Measurements from ENCODE around the gene SLC36A4.

Gene SLC36A4

GRCh38 chr11:93133488-93134109 lies 64.2 kb downstream of the SLC36A4 start:
- no peak for DNase-seq (ENCODE audit: insufficient read length, low spot score)
- TF ChIP-seq POLR2A (IDR thresholded peaks at IDR 0.05; ENCODE audit: low read depth, low read length) = no peak
- no peak for TF ChIP-seq SPI1 (IDR thresholded peaks at IDR 0.05; ENCODE audit: low read depth, low read length)
- no peak for FAIRE-seq

GRCh38 chr11:93132836-93133235 lies 65.0 kb downstream of the SLC36A4 start:
- FAIRE-seq (no peak), DNase-seq (ENCODE audit: insufficient read length, low spot score) (no peak)
- TF ChIP-seq SPI1 (IDR thresholded peaks at IDR 0.05; ENCODE audit: low read depth, low read length) = no peak
- TF ChIP-seq POLR2AphosphoS5 (IDR thresholded peaks at IDR 0.05; ENCODE audit: low read depth, low read length) = no peak
- no peak for TF ChIP-seq POLR2A (IDR thresholded peaks at IDR 0.05; ENCODE audit: low read depth, low read length)
- no peak for TF ChIP-seq POU2F2 (IDR thresholded peaks at IDR 0.05; ENCODE audit: low read depth, low read length)
- no peak for TF ChIP-seq TAF1 (IDR thresholded peaks at IDR 0.05; ENCODE audit: low read depth, low read length)
- no peak for TF ChIP-seq PAX5 (IDR thresholded peaks at IDR 0.05; ENCODE audit: insufficient read depth, low read length, severe bottlenecking)

DNA sequence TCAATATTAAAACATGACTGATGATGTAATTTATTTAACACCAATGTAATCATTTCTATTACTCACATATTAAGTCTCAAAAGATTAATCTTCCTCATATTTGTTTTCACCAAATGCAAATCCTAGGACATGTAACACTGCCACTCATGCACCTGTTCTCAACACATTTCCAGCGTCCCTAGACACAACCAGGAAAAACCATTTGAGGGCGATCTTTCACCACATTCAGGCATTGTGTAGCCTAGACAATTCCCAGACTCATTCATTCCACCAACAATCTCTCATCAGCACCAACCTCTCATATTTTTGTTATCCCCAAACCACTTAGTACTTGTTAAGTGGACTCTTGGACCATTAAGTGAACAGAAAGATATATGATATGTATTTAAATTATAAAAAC lies 66.1 kb downstream of the SLC36A4 start:
- FAIRE-seq (no peak), DNase-seq (ENCODE audit: insufficient read length, low spot score) (no peak)
- no peak for TF ChIP-seq POLR2A (IDR thresholded peaks at IDR 0.05; ENCODE audit: low read depth, low read length)
- TF ChIP-seq SPI1 (IDR thresholded peaks at IDR 0.05; ENCODE audit: low read depth, low read length) = no peak
- no peak for TF ChIP-seq POU2F2 (IDR thresholded peaks at IDR 0.05; ENCODE audit: low read depth, low read length)
- TF ChIP-seq TAF1 (IDR thresholded peaks at IDR 0.05; ENCODE audit: low read depth, low read length) = no peak
- no peak for TF ChIP-seq PAX5 (IDR thresholded peaks at IDR 0.05; ENCODE audit: insufficient read depth, low read length, severe bottlenecking)
- no peak for TF ChIP-seq POLR2AphosphoS5 (IDR thresholded peaks at IDR 0.05; ENCODE audit: low read depth, low read length)

DNA sequence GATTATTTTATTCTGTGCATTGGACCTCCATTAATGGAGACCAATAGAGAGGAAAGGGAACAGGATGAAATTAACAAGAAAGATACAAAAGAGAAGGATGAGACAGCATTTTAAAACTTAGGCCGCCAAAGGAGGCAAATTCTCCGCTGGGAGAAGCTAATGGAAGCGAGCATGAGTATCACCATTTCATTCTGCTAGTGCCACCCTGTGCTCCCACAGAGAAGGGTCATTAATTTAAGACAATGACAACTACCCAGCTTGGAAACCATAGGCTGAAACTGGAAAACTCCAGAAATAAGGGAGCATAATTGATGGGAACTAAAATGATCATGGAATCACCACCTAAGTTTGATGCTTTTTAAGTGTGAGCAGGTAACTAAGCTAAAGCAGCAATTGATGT lies 69.2 kb downstream of the SLC36A4 start:
- TF ChIP-seq SPI1 (IDR thresholded peaks at IDR 0.05; ENCODE audit: low read depth, low read length) = no peak
- DNase-seq (ENCODE audit: insufficient read length, low spot score) = no peak
- no peak for FAIRE-seq

- TF ChIP-seq PAX5 (IDR thresholded peaks at IDR 0.05; ENCODE audit: insufficient read depth, low read length, severe bottlenecking) (no peak), POLR2A (IDR thresholded peaks at IDR 0.05; ENCODE audit: low read depth, low read length) (no peak), POU2F2 (IDR thresholded peaks at IDR 0.05; ENCODE audit: low read depth, low read length) (no peak), SPI1 (IDR thresholded peaks at IDR 0.05; ENCODE audit: low read depth, low read length) (no peak), TAF1 (IDR thresholded peaks at IDR 0.05; ENCODE audit: low read depth, low read length) (no peak), POLR2AphosphoS5 (IDR thresholded peaks at IDR 0.05; ENCODE audit: low read depth, low read length) (no peak)
- FAIRE-seq (no peak), DNase-seq (ENCODE audit: insufficient read length, low spot score) (no peak)
Measured at GRCh38 chr11:93123351-93123898, 74.4 kb downstream of the SLC36A4 start.

GRCh38 chr11:93122535-93123235 lies 75.1 kb downstream of the SLC36A4 start:
- DNase-seq (ENCODE audit: insufficient read length, low spot score) = no peak
- TF ChIP-seq POLR2A (IDR thresholded peaks at IDR 0.05; ENCODE audit: low read depth, low read length) = no peak
- TF ChIP-seq SPI1 (IDR thresholded peaks at IDR 0.05; ENCODE audit: low read depth, low read length) = no peak
- TF ChIP-seq POLR2AphosphoS5 (IDR thresholded peaks at IDR 0.05; ENCODE audit: low read depth, low read length) = no peak
- TF ChIP-seq PAX5 (IDR thresholded peaks at IDR 0.05; ENCODE audit: insufficient read depth, low read length, severe bottlenecking) = no peak
- no peak for TF ChIP-seq TAF1 (IDR thresholded peaks at IDR 0.05; ENCODE audit: low read depth, low read length)
- TF ChIP-seq POU2F2 (IDR thresholded peaks at IDR 0.05; ENCODE audit: low read depth, low read length) = no peak
- no peak for FAIRE-seq

DNA sequence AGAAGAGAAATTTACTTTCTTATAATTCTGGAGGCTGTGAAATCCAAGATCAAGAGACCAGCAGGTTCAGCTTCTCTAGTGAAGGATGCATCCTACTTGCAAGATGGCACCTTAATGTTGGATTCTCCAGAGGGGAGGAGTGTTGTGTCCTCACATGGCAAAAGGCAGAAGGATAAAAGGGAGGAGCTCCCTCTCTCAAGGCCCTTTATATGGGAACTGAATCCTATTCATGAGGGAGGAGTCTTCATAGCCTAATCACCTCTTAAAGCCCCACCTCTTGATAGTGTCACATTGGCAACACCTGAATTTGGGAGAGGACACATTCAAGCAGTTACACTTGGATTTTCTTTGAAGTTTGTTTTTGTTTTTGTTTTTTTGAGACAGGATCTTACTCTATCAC lies 79.5 kb downstream of the SLC36A4 start:
- DNase-seq (ENCODE audit: insufficient read length, low spot score) (no peak), FAIRE-seq (no peak)
- no peak for TF ChIP-seq TAF1 (IDR thresholded peaks at IDR 0.05; ENCODE audit: low read depth, low read length)
- no peak for TF ChIP-seq POU2F2 (IDR thresholded peaks at IDR 0.05; ENCODE audit: low read depth, low read length)
- TF ChIP-seq PAX5 (IDR thresholded peaks at IDR 0.05; ENCODE audit: insufficient read depth, low read length, severe bottlenecking) = no peak
- TF ChIP-seq POLR2A (IDR thresholded peaks at IDR 0.05; ENCODE audit: low read depth, low read length) = no peak
- TF ChIP-seq SPI1 (IDR thresholded peaks at IDR 0.05; ENCODE audit: low read depth, low read length) = no peak
- no peak for TF ChIP-seq POLR2AphosphoS5 (IDR thresholded peaks at IDR 0.05; ENCODE audit: low read depth, low read length)

DNA sequence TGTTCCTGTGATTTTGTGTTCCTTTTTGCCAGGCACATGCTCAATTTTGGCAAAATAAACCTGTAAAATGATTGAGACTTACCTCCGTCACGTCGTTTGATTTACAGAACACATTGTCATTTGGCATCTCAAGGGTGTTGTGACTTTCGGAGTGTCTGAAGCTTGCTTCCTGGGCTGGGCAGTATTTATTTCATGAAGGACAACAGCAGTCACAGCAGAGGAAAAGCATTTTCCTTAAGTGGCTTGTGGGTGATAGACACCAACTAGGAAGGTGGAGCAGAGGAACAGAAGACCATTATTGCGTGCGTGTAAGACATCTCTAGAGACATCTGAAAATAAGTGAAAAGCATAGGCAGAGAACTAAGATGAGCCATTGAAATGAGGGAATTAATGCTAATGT lies 80.2 kb downstream of the SLC36A4 start:
- no peak for DNase-seq (ENCODE audit: insufficient read length, low spot score)
- TF ChIP-seq PAX5 (IDR thresholded peaks at IDR 0.05; ENCODE audit: insufficient read depth, low read length, severe bottlenecking) = no peak
- TF ChIP-seq SPI1 (IDR thresholded peaks at IDR 0.05; ENCODE audit: low read depth, low read length) = no peak
- no peak for TF ChIP-seq POU2F2 (IDR thresholded peaks at IDR 0.05; ENCODE audit: low read depth, low read length)
- no peak for TF ChIP-seq POLR2AphosphoS5 (IDR thresholded peaks at IDR 0.05; ENCODE audit: low read depth, low read length)
- no peak for TF ChIP-seq TAF1 (IDR thresholded peaks at IDR 0.05; ENCODE audit: low read depth, low read length)
- no peak for TF ChIP-seq POLR2A (IDR thresholded peaks at IDR 0.05; ENCODE audit: low read depth, low read length)
- no peak for FAIRE-seq

DNA sequence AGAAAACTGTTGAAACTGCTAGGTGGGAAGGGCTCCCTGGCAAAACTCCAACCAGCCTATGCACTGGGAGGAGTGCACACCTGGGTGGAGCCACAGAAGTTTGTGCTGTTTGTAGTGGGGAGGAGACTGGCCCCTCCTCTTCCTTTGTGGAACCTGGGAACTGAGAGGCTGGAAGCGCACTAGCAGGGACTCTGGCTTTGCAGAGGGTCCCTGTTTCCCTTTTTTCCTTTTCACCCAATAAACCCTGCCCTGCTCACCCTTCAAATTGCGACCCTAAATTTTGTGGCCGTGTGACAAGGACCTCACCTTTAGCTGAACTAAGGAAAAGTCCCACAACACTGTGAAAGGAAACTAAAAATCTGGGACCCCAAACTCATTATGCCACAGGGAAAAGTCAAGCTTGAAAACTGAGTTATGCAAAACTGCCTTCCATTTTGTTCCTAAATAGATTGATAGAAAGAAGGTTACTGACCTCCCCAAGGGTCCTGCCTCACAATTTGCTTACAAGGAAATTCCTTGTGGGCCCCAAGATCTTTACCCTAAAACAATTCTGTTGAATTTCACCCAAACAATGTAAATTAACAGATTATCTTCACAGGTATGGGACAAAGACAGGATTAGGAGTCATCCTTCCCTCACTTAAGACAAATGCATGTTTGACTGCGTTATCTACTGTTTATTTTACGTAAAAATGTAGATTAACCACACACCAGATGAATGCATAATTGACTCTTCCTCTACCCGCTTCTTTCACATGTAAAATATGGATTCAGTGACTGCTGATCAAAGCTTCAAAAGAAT lies 81.0 kb downstream of the SLC36A4 start:
- no peak for FAIRE-seq
- TF ChIP-seq POLR2A (IDR thresholded peaks at IDR 0.05; ENCODE audit: low read depth, low read length) = no peak
- TF ChIP-seq TAF1 (IDR thresholded peaks at IDR 0.05; ENCODE audit: low read depth, low read length) = no peak
- no peak for TF ChIP-seq POLR2AphosphoS5 (IDR thresholded peaks at IDR 0.05; ENCODE audit: low read depth, low read length)
- no peak for TF ChIP-seq POU2F2 (IDR thresholded peaks at IDR 0.05; ENCODE audit: low read depth, low read length)
- TF ChIP-seq PAX5 (IDR thresholded peaks at IDR 0.05; ENCODE audit: insufficient read depth, low read length, severe bottlenecking) = no peak
- TF ChIP-seq SPI1 (IDR thresholded peaks at IDR 0.05; ENCODE audit: low read depth, low read length) = no peak
- no peak for DNase-seq (ENCODE audit: insufficient read length, low spot score)

Data from GM12891 (cell line).